NCI-H82 treated with DMSO at 0.1 percent for 48 hours (cell line): ENCODE data around the gene PAQR6.
A peak's percentile ranks its signal among the peaks of the same experiment; 100 is the strongest.

Source experiments
- DNase-seq: peaks from one replicate; lab custom pipeline; 2025; ENCODE audit not compliant: unreplicated experiment; lab: John Stamatoyannopoulos, UW

The PAQR6 gene

GRCh38 chr1:156247460-156248322 lies at the start of gene PAQR6:
Gene PAQR6, minus strand, starts transcription at chr1:156248056. Its CDS starts 1,325 bp downstream, at chr1:156246731.
- DNase-seq: no peak

DNA sequence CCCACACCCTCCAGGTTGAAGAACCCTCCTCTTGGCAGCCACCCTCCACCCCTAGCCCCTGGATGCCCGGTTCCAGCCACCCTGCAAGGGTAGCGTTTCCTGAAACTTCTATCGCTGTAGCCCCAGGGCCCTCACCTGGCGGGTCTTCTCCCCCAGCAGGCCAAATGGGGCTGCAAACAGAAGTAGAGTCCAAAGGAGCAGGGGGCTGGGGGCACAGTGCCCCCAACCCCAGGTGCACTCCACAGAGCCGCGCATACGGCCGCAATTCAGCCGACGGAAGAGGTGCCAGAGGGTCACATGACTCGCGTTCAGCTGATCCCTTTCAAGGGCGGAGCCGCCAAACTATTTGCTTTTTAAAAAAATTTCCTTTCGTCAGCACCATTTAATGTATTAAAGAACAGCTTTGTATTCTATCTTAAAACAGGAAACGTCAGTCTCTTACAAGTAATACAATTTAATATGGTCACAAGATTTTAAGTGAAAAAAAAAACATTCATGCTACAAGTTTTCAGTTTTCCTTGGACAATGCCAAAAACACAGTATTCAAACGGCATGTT lies 47.6 kb upstream of the PAQR6 start, which contains the start of gene GLMP:
TSS of gene GLMP (minus strand) at position 289 of the 557 bp plus-strand sequence. CDS start at position 255, 34 bp downstream.
- no peak for DNase-seq

DNA sequence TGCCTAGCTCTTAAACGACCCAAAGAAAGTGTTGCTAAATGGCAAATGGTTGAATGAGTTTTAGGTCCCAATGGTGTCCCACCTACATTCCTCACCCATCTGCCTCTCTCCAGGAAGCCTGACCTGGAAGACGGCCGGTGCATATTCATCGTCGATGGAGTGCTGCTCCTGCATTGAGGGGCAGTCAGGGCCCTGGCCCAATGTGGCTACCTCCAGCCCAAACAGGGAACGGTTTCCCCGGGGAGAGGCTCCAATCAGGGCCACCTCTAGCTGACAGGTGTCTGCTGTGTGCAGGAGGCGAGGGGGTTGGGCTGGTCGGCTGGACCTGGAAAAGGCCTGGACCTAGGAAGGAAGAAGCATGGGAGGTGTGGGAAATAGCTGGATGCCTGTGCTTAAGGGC lies 46.0 kb upstream of the PAQR6 start:
- DNase-seq: no peak

DNA sequence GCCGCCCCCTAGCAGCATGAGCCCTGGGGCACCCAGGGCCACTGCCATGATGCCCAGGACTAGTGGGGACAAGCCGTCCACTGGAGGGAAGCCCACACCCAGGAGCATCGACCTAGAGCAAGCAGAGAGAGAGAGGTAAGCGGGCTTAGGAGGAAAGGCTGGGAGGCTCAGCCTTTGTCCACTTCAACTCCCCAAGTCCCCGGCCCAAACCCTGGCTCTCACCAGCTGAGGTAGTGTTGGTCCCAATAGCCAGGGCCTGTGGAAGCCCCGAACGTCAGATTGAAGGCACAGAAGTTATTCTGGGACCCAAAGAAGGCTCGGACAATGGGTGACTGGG lies 45.2 kb upstream of the PAQR6 start:
- DNase-seq: no peak

- DNase-seq: no peak
These were observed 43.6 kb upstream of the PAQR6 start for GRCh38 chr1:156291226-156292061.

- DNase-seq: no peak
These were observed 42.0 kb upstream of the PAQR6 start for GRCh38 chr1:156289857-156290256.

DNA sequence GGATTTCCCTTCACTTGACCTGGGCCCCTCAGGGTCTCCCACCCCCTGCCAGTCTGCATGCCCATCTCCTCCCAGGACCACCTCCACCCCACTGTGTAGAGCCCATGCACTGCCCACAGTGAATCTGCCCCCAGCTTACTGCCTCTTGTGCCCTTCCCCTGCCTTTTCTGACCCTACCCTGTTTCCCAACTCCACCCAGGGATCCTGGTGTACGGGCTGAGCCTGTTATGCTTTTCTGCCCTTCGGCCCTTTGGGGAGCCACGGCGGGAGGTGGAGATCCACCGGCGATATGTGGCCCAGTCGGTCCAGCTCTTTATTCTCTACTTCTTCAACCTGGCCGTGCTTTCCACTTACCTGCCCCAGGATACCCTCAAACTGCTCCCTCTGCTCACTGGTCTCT lies 38.2 kb upstream of the PAQR6 start:
- no peak for DNase-seq

- DNase-seq: no peak
These were observed 37.6 kb upstream of the PAQR6 start for GRCh38 chr1:156285437-156285836.

GRCh38 chr1:156284757-156285156 lies 36.9 kb upstream of the PAQR6 start:
- DNase-seq: no peak

GRCh38 chr1:156284112-156284511 lies 36.3 kb upstream of the PAQR6 start, which contains the start of gene TMEM79:
Gene TMEM79, plus strand, starts transcription at chr1:156284325. Its CDS starts 902 bp downstream, at chr1:156285227.
- DNase-seq: no peak

- no peak for DNase-seq
These were observed 35.7 kb upstream of the PAQR6 start for GRCh38 chr1:156283521-156283920.

DNA sequence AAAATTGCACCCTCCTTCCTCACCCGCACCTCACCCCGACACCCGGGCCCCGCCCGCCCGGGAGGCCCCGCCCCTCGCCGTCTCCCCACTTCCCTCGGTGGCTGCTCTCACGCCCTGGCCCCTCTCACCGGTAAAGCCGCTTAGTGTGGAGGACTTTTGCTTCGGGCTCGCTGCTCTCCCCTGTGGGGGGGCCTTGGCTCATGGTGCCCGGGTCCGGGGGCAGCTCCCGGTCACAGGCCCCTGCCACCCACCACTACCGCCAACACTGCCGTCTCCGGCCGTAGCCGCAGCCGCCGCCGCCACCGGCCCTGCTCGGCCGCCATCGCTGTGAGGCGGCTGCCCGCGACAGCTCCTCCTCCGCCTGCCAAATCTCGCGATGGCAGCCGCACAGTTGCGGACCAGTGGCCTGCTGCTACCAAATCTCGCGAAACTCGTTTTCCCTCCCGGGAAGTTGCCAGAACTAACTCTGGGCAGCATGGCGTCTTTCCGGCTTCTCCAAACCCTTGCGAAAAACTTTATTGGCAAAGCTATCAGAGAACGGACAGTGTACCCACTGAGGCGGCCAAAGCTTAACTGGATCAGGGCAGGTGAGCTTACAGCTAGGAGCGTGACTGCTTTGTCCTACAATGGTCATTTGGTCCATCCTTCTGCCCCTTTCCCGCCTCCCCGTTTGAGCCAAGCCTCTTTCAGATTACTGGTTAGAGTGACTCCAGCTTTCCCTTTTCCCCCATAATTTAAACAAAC lies 34.8 kb upstream of the PAQR6 start, which contains the start of gene SMG5:
TSS of gene SMG5 (minus strand) at position 347 of the 744 bp plus-strand sequence. CDS start at position 202, 145 bp downstream.
- DNase-seq: peak; percentile 96

GRCh38 chr1:156281693-156282478 lies 34.0 kb upstream of the PAQR6 start:
- DNase-seq: peak; percentile 34

DNA sequence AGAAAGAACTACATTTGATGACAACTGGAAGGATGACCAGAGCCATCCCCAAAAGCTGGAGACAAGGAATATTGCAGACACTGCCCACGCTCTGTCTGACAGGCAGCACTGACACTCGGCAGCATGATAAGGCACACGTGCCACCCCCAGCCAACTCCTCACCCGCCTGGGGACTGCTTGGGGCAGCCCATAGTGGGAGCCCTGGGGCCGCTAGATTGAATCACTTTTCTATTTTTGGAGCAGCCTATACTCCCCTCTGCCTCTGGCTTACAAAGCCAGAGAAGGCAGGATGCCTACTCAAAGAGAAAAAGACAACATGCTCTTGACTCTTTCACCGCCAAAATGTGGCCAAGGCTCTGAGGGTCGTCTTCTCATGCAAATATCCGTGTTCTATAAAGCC lies 33.4 kb upstream of the PAQR6 start:
- DNase-seq: no peak

- no peak for DNase-seq
These were observed 32.0 kb upstream of the PAQR6 start for GRCh38 chr1:156279837-156280236.

- DNase-seq: no peak
These were observed 29.1 kb upstream of the PAQR6 start for GRCh38 chr1:156276966-156277381.

GRCh38 chr1:156276532-156276931 lies 28.7 kb upstream of the PAQR6 start:
- DNase-seq: no peak

DNA sequence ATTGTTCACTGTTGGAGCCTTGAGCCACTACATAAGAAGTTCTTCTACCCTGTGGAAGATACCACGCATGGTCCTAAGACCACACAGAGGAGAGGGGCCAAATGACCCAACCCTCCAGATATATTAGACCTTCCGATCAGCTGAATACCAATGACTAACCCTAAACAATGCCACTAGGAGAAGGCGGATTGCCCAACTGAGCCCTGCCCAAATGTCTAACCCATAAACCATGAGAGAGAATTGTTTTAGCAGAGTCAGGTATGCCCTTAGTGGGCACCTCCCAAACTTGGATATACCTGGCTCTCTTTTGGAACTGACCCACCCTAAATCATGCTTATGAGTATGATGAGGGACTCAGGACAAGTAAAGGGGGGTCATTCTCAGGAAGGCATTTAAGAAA lies 22.5 kb upstream of the PAQR6 start:
- DNase-seq: no peak

DNA sequence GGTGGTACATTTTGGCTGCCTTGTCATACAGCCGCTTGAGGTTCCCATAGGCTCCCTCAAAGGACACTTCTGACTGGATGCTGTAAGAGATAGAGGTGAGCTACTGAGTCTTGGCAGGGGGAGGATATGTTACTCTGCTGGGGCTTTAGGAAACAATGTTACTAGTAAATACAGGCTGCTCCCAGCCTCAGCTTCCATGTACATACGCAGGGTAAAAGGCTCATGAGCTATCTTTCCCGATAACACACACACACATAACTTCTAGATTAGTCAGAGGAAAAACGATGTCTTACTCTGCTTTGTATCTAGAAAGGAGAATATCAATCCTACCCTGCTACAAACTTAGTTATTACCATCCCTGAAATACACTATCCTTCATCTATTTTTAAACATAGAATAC lies 20.5 kb upstream of the PAQR6 start:
- DNase-seq: no peak

GRCh38 chr1:156266051-156266450 lies 18.2 kb upstream of the PAQR6 start:
- DNase-seq: no peak
